ENCODE data around the gene RO60.
"Not testable (repeated sequence)": the region's sequence is repeated elsewhere in the genome, so short reads cannot be mapped to it uniquely, and the experiment has no call there.

Gene RO60

GRCh38 chr1:193040011-193040410, 19.4 kb upstream of the RO60 start:
- TF ChIP-seq CTCF (IDR thresholded peaks at IDR 0.05; ENCODE audit: low read length, missing control alignments): no peak
- H3K4me3 ChIP-seq (replicated peaks; ENCODE audit: low read depth, low read length): no peak overlapping the region
- DNase-seq (ENCODE audit: low read depth): no peak

- no peak for DNase-seq (ENCODE audit: low read depth)
- no peak overlapping the region for H3K4me3 ChIP-seq (replicated peaks; ENCODE audit: low read depth, low read length)
- TF ChIP-seq CTCF (IDR thresholded peaks at IDR 0.05; ENCODE audit: low read length, missing control alignments): no peak
These were observed 16.4 kb upstream of the RO60 start for GRCh38 chr1:193042766-193043691.

- not testable (repeated sequence) for H3K4me3 ChIP-seq (replicated peaks; ENCODE audit: low read depth, low read length); DNase-seq (ENCODE audit: low read depth)
These were observed 10.5 kb upstream of the RO60 start for GRCh38 chr1:193048913-193049312.

- DNase-seq (ENCODE audit: low read depth): no peak
- no peak for TF ChIP-seq CTCF (IDR thresholded peaks at IDR 0.05; ENCODE audit: low read length, missing control alignments)
- no peak overlapping the region for H3K4me3 ChIP-seq (replicated peaks; ENCODE audit: low read depth, low read length)
These were observed 5.2 kb upstream of the RO60 start for GRCh38 chr1:193054169-193054675.

- H3K4me3 ChIP-seq (replicated peaks; ENCODE audit: low read depth, low read length): peak overlapping the region; percentile 93
- no peak for TF ChIP-seq CTCF (IDR thresholded peaks at IDR 0.05; ENCODE audit: low read length, missing control alignments)
- peak; percentile 50 for DNase-seq (ENCODE audit: low read depth)
These were observed 707 bp upstream of the RO60 start for GRCh38 chr1:193058529-193059281.

- DNase-seq (ENCODE audit: low read depth): no peak
- peak overlapping the region; percentile 93 for H3K4me3 ChIP-seq (replicated peaks; ENCODE audit: low read depth, low read length)
- no peak for TF ChIP-seq CTCF (IDR thresholded peaks at IDR 0.05; ENCODE audit: low read length, missing control alignments)
These were observed 647 bp downstream of the RO60 start for GRCh38 chr1:193060115-193060403.

- DNase-seq (ENCODE audit: low read depth): no peak
- TF ChIP-seq CTCF (IDR thresholded peaks at IDR 0.05; ENCODE audit: low read length, missing control alignments): no peak
- peak overlapping the region; percentile 93 for H3K4me3 ChIP-seq (replicated peaks; ENCODE audit: low read depth, low read length)
These were observed 994 bp downstream of the RO60 start for GRCh38 chr1:193060406-193060805.

All from fibroblast of pulmonary artery (primary cell).